ENCODE results near the gene TPPP2.

The TPPP2 gene

DNA sequence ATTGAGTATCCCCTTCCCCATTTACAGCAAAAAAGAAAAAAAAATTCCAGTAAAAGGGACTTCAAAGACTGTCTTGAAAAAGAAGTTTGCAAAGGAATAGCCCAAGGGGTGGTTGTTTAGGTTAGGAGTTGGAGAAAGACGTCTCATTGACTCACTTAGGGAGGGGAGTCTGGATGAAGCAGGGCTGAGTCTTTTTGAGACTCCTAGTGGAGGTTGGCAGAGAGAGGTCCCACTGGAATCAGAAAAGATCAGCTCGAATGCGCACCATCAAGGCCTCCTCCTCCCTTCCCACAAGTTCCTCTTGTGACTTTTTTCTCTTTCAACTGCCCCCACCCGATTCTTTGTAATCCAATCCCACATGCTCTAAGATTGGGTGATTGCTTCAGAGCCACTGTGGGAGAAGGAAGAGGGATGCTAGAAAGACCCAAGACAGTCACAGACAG is 42.0 kb downstream of the TPPP2 start:
- Histone ChIP-seq H3K27ac (ENCODE audit: low read depth, low read length) (peak overlapping the region; percentile 75; the same call in 1 of the 2 replicates), H3K4me3 (ENCODE audit: low read depth, low read length) (peak overlapping the region; percentile 82), H3K27me3 (ENCODE audit: control insufficient read depth, insufficient read depth, low read length) (peaks cover 18% of the 10 kb centered on the region), H3K36me3 (ENCODE audit: control insufficient read depth, insufficient read depth, low read length) (peaks cover 41% of the 10 kb centered on the region), H3K4me1 (ENCODE audit: control insufficient read depth, insufficient read depth, low read length) (peaks cover 9% of the 10 kb centered on the region), H3K9me3 (ENCODE audit: control insufficient read depth, insufficient read depth, low read depth, low read length) (no peaks in the 10 kb centered on the region), H3K9ac (ENCODE audit: low read length) (peak overlapping the region; percentile 89)

DNA sequence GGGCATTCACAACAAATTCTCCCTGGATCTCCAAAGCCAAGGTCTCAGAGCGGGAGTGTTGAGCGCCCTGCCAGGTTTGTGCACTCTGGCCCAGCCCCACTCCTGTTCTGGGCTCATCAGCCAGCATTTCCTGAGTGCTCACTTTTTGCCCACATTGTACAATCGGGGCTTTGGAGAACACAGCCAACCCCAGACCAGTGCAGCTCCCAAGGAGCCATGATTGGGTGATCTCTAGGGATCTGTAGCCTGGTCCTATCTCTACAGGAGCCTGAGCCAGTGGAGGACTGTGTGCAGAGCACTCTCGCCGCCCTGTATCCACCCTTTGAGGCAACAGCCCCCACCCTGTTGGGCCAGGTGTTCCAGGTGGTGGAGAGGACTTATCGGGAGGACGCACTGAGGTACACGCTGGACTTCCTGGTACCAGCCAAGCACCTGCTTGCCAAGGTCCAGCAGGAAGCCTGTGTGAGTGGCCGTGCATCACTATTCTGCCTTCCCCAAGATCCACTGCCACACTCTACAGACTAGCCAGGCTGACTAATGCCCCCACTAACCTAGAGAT is 42.8 kb downstream of the TPPP2 start:
- H3K9me3 ChIP-seq (ENCODE audit: control insufficient read depth, insufficient read depth, low read depth, low read length) = no peaks in the 10 kb centered on the region
- no peak overlapping the region for H3K9ac ChIP-seq (ENCODE audit: low read length)
- peaks cover 11% of the 10 kb centered on the region; the same call in 1 of the 2 replicates for H3K27me3 ChIP-seq (ENCODE audit: control insufficient read depth, insufficient read depth, low read length)
- H3K27ac ChIP-seq (ENCODE audit: low read depth, low read length) = no peak overlapping the region
- peaks cover 9% of the 10 kb centered on the region for H3K4me1 ChIP-seq (ENCODE audit: control insufficient read depth, insufficient read depth, low read length)
- peaks cover 49% of the 10 kb centered on the region for H3K36me3 ChIP-seq (ENCODE audit: control insufficient read depth, insufficient read depth, low read length)
- H3K4me3 ChIP-seq (ENCODE audit: low read depth, low read length) = no peak overlapping the region

DNA sequence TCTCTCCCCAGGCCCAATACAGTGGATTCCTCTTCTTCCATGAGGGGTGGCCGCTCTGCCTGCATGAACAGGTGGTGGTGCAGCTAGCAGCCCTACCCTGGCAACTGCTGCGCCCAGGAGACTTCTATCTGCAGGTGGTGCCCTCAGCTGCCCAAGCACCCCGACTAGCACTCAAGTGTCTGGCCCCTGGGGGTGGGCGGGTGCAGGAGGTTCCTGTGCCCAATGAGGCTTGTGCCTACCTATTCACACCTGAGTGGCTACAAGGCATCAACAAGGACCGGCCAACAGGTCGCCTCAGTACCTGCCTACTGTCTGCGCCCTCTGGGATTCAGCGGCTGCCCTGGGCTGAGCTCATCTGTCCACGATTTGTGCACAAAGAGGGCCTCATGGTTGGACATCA is 43.9 kb downstream of the TPPP2 start:
- H3K9me3 ChIP-seq (ENCODE audit: control insufficient read depth, insufficient read depth, low read depth, low read length) = no peaks in the 10 kb centered on the region
- no peak overlapping the region for H3K4me3 ChIP-seq (ENCODE audit: low read depth, low read length)
- H3K9ac ChIP-seq (ENCODE audit: low read length) = no peak overlapping the region
- peaks cover 60% of the 10 kb centered on the region for H3K36me3 ChIP-seq (ENCODE audit: control insufficient read depth, insufficient read depth, low read length)
- H3K27ac ChIP-seq (ENCODE audit: low read depth, low read length) = no peak overlapping the region
- H3K4me1 ChIP-seq (ENCODE audit: control insufficient read depth, insufficient read depth, low read length) = peaks cover 9% of the 10 kb centered on the region
- H3K27me3 ChIP-seq (ENCODE audit: control insufficient read depth, insufficient read depth, low read length) = peaks cover 3% of the 10 kb centered on the region; the same call in 1 of the 2 replicates

DNA sequence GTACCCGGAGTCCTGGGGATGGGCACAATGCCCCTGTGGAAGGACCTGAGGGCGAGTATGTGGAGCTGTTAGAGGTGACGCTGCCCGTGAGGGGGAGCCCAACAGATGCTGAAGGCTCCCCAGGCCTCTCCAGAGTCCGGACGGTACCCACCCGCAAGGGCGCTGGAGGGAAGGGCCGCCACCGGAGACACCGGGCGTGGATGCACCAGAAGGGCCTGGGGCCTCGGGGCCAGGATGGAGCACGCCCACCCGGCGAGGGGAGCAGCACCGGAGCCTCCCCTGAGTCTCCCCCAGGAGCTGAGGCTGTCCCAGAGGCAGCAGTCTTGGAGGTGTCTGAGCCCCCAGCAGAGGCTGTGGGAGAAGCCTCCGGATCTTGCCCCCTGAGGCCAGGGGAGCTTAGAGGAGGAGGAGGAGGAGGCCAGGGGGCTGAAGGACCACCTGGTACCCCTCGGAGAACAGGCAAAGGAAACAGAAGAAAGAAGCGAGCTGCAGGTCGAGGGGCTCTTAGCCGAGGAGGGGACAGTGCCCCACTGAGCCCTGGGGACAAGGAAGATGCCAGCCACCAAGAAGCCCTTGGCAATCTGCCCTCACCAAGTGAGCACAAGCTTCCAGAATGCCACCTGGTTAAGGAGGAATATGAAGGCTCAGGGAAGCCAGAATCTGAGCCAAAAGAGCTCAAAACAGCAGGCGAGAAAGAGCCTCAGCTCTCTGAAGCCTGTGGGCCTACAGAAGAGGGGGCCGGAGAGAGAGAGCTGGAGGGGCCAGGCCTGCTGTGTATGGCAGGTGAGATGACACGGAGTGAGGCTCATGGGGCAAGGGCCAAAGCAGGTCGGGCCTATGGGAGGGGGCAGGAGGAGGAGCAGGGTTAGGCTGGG is 44.6 kb downstream of the TPPP2 start:
- Histone ChIP-seq H3K27me3 (ENCODE audit: control insufficient read depth, insufficient read depth, low read length) (no peaks in the 10 kb centered on the region), H3K9ac (ENCODE audit: low read length) (no peak overlapping the region), H3K9me3 (ENCODE audit: control insufficient read depth, insufficient read depth, low read depth, low read length) (no peaks in the 10 kb centered on the region), H3K4me3 (ENCODE audit: low read depth, low read length) (no peak overlapping the region), H3K4me1 (ENCODE audit: control insufficient read depth, insufficient read depth, low read length) (peaks cover 9% of the 10 kb centered on the region), H3K27ac (ENCODE audit: low read depth, low read length) (no peak overlapping the region), H3K36me3 (ENCODE audit: control insufficient read depth, insufficient read depth, low read length) (peaks cover 67% of the 10 kb centered on the region)

DNA sequence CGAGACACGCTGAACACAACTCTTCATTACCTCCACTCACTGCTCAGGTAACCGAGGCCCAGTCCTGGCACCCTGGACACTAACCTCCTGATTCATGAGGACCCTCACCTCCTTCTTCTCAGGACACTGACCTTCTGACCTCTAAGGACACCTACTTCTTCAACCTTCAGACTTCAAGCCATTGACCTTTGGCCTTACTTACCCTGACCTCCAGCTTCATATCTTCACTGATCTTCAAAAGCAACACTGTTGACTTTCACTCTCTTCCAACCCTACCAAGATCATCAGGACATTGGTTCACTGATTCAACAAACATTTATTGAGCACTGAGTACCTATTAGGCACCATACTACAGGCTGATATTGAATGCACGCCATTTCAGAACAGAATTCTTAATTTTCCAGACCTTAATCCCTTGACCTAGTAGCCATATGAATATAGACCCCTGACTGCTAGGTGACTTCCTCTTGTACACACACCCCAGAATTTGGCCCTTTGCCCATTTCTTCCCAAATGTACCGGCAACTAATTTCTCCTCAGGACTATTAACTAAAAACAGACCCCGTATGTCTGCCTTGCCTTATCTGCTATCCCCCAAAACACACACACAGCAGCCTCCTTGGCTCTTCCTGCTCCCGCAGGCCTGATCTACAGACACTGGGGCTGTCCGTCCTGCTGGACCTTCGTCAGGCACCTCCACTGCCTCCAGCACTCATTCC is 45.9 kb downstream of the TPPP2 start:
- H3K9me3 ChIP-seq (ENCODE audit: control insufficient read depth, insufficient read depth, low read depth, low read length) = no peaks in the 10 kb centered on the region
- peaks cover 79% of the 10 kb centered on the region for H3K36me3 ChIP-seq (ENCODE audit: control insufficient read depth, insufficient read depth, low read length)
- H3K4me3 ChIP-seq (ENCODE audit: low read depth, low read length) = no peak overlapping the region
- H3K9ac ChIP-seq (ENCODE audit: low read length) = no peak overlapping the region
- H3K4me1 ChIP-seq (ENCODE audit: control insufficient read depth, insufficient read depth, low read length) = peaks cover 9% of the 10 kb centered on the region
- H3K27me3 ChIP-seq (ENCODE audit: control insufficient read depth, insufficient read depth, low read length) = no peaks in the 10 kb centered on the region
- H3K27ac ChIP-seq (ENCODE audit: low read depth, low read length) = no peak overlapping the region

DNA sequence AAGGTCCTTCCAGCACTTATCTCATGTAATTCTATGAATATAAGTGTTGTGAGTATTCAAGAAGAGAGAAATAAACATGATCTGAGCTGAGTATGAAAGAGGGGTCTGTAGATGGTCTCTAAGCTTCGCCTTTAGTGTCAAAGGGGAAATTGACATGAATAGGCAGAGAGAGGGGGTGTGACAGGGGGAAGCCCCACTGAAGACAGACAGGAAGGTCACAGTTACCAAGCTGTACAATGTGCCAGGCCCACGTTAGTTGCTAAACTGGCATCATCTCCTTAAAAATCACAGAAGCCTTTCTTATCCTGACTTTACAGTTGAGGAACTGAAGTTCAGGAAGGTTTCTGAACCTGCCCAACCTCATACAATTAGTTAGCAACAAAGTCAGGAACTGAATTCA is 47.7 kb downstream of the TPPP2 start:
- Histone ChIP-seq H3K36me3 (ENCODE audit: control insufficient read depth, insufficient read depth, low read length) (peaks cover 97% of the 10 kb centered on the region), H3K9me3 (ENCODE audit: control insufficient read depth, insufficient read depth, low read depth, low read length) (no peaks in the 10 kb centered on the region), H3K27me3 (ENCODE audit: control insufficient read depth, insufficient read depth, low read length) (no peaks in the 10 kb centered on the region), H3K27ac (ENCODE audit: low read depth, low read length) (no peak overlapping the region), H3K9ac (ENCODE audit: low read length) (no peak overlapping the region), H3K4me1 (ENCODE audit: control insufficient read depth, insufficient read depth, low read length) (no peaks in the 10 kb centered on the region; the same call in 1 of the 2 replicates), H3K4me3 (ENCODE audit: low read depth, low read length) (no peak overlapping the region)

DNA sequence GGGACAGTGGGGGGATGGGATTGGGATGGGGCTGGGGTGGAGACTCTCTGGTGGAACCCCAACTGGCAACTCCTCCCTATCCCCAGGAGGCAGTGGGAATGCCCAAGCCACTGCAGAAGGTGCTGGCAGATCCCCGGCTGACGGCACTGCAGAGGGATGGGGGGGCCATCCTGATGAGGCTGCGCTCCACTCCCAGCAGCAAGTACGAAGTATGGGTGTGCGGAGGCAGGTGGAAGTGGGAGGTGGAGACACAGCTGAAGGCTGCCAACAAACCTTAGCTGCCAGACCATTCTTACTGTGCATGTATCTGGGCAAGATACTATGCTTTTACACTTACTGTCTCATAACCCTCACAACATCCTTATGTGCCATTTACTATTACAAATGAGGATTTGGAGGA is 48.3 kb downstream of the TPPP2 start:
- Histone ChIP-seq H3K27ac (ENCODE audit: low read depth, low read length) (no peak overlapping the region), H3K9ac (ENCODE audit: low read length) (no peak overlapping the region), H3K4me1 (ENCODE audit: control insufficient read depth, insufficient read depth, low read length) (no peaks in the 10 kb centered on the region), H3K9me3 (ENCODE audit: control insufficient read depth, insufficient read depth, low read depth, low read length) (no peaks in the 10 kb centered on the region), H3K36me3 (ENCODE audit: control insufficient read depth, insufficient read depth, low read length) (peaks cover 96% of the 10 kb centered on the region), H3K4me3 (ENCODE audit: low read depth, low read length) (no peak overlapping the region), H3K27me3 (ENCODE audit: control insufficient read depth, insufficient read depth, low read length) (no peaks in the 10 kb centered on the region)

DNA sequence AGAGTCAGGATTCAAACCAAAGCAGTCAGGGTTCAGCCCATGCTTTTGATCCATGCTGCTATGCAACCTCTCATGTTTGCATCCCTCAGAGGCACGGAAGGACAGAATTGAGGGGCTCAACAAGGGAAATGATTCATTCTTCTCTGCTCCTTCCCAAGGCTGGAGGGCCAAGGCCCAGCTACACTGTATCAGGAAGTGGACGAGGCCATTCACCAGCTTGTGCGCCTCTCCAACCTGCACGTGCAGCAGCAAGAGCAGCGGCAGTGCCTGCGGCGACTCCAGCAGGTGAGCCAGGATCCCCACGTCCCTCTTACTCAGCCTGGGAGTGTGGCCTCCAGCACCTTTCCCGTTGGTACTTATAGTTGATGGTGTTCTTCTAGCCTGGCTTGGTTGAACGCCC is 48.7 kb downstream of the TPPP2 start:
- Histone ChIP-seq H3K27me3 (ENCODE audit: control insufficient read depth, insufficient read depth, low read length) (no peaks in the 10 kb centered on the region), H3K36me3 (ENCODE audit: control insufficient read depth, insufficient read depth, low read length) (peaks cover 93% of the 10 kb centered on the region), H3K27ac (ENCODE audit: low read depth, low read length) (no peak overlapping the region), H3K4me1 (ENCODE audit: control insufficient read depth, insufficient read depth, low read length) (no peaks in the 10 kb centered on the region), H3K4me3 (ENCODE audit: low read depth, low read length) (no peak overlapping the region), H3K9ac (ENCODE audit: low read length) (no peak overlapping the region), H3K9me3 (ENCODE audit: control insufficient read depth, insufficient read depth, low read depth, low read length) (no peaks in the 10 kb centered on the region)

DNA sequence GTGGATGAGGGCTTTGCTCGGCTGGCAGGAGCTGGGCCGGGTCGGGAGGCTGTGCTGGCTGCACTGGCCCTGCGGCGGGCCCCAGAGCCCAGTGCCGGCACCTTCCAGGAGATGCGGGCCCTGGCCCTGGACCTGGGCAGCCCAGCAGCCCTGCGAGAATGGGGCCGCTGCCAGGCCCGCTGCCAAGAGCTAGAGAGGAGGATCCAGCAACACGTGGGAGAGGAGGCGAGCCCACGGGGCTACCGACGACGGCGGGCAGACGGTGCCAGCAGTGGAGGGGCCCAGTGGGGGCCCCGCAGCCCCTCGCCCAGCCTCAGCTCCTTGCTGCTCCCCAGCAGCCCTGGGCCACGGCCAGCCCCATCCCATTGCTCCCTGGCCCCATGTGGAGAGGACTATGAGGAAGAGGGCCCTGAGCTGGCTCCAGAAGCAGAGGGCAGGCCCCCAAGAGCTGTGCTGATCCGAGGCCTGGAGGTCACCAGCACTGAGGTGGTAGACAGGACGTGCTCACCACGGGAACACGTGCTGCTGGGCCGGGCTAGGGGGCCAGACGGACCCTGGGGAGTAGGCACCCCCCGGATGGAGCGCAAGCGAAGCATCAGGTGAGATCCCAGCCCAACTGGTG is 51.6 kb downstream of the TPPP2 start:
- no peaks in the 10 kb centered on the region for H3K27me3 ChIP-seq (ENCODE audit: control insufficient read depth, insufficient read depth, low read length)
- H3K9me3 ChIP-seq (ENCODE audit: control insufficient read depth, insufficient read depth, low read depth, low read length) = no peaks in the 10 kb centered on the region
- peaks cover 92% of the 10 kb centered on the region for H3K36me3 ChIP-seq (ENCODE audit: control insufficient read depth, insufficient read depth, low read length)
- no peak overlapping the region for H3K4me3 ChIP-seq (ENCODE audit: low read depth, low read length)
- H3K4me1 ChIP-seq (ENCODE audit: control insufficient read depth, insufficient read depth, low read length) = no peaks in the 10 kb centered on the region
- no peak overlapping the region for H3K27ac ChIP-seq (ENCODE audit: low read depth, low read length)
- H3K9ac ChIP-seq (ENCODE audit: low read length) = no peak overlapping the region

All from HUES6 (cell line).